CD4-positive, alpha-beta T cell (primary cell): ENCODE results near the gene NRXN3. TPM values are rescaled to one million over a fixed set of nuclear protein-coding genes. Genes with fewer than 3 reads are reported as not detected.

ENCODE experiments used
- ATAC-seq: fragments of 200-7000 bp; cut with Tn5 transposase; one replicate; pipeline ENCODE4 v1.10.0; 2022; ENCODE audit warnings: mild to moderate bottlenecking; ENCODE audit not compliant: poor library complexity
- CTCF ChIA-PET: fragments of 350-600 bp; sonication (Branson Sonifier 250); formaldehyde crosslinking; loops from one replicate; lab custom pipeline; 2021; ENCODE audit warnings: antibody characterized with exemption, inconsistent platforms; lab: Charles Lee
- POLR2A ChIA-PET: fragments of 350-600 bp; sonication (Branson Sonifier 250); formaldehyde crosslinking; loops from one replicate; lab custom pipeline; 2021; ENCODE audit warnings: antibody characterized with exemption, inconsistent platforms; lab: Charles Lee
- DNase-seq, 14 experiments: peaks; one replicate each; pipeline ENCODE4 v3.0.0-alpha.2; 2013 to 2020; ENCODE audit warnings: mixed read lengths in 2 of 14
- H3K27ac ChIP-seq, 2 donors: one replicate each; pipeline versions ENCODE4 v1.5.1 to v1.7.0; 2013; ENCODE audit warnings: low read length in 2 of 2, low read depth in 1 of 2, mild to moderate bottlenecking in 1 of 2
- H3K27me3 ChIP-seq, 2 experiments: 1 replicate in 1 of 2; 2 replicates in 1 of 2; pipeline versions ENCODE4 v1.6.1 to v1.7.0; 2013; ENCODE audit warnings: low read length in 2 of 2, control low read depth in 1 of 2, mild to moderate bottlenecking in 1 of 2, moderate library complexity in 1 of 2; ENCODE audit not compliant: insufficient read depth in 2 of 2, control insufficient read depth in 1 of 2
- H3K36me3 ChIP-seq: one replicate; pipeline ENCODE4 v1.6.1; 2013; ENCODE audit warnings: low read length, control low read depth; ENCODE audit not compliant: insufficient read depth
- H3K4me1 ChIP-seq: one replicate; pipeline ENCODE4 v1.6.1; 2013; ENCODE audit warnings: low read length, control low read depth; ENCODE audit not compliant: insufficient read depth
- H3K4me3 ChIP-seq: one replicate; pipeline ENCODE4 v1.5.1; 2013; ENCODE audit warnings: mild to moderate bottlenecking, low read length, moderate library complexity
- H3K9me3 ChIP-seq, 2 experiments: 1 replicate in 1 of 2; 2 replicates in 1 of 2; pipeline versions ENCODE4 v1.6.1 to v1.7.0; 2013; ENCODE audit warnings: low read length in 2 of 2, mild to moderate bottlenecking in 2 of 2, control low read depth in 1 of 2, moderate library complexity in 1 of 2; ENCODE audit not compliant: control insufficient read depth in 1 of 2, insufficient read depth in 1 of 2
- H3K27ac Mint-ChIP-seq: one replicate; pipeline ENCODE4 v1.8.0; 2020; ENCODE audit warnings: mixed read lengths
- H3K27me3 Mint-ChIP-seq: one replicate; pipeline ENCODE4 v1.8.0; 2021; ENCODE audit warnings: mixed read lengths
- H3K36me3 Mint-ChIP-seq: one replicate; pipeline ENCODE4 v1.8.0; 2021; ENCODE audit warnings: low read depth, mixed read lengths
- H3K4me1 Mint-ChIP-seq: one replicate; pipeline ENCODE4 v1.8.0; 2021; ENCODE audit warnings: low read depth, mixed read lengths
- H3K4me3 Mint-ChIP-seq: one replicate; pipeline ENCODE4 v1.8.0; 2020; ENCODE audit warnings: mild to moderate bottlenecking, mixed read lengths
- H3K9me3 Mint-ChIP-seq: one replicate; pipeline ENCODE4 v1.8.0; 2020; ENCODE audit warnings: mixed read lengths
- intact Hi-C, 2 experiments: fragments of 100-400 bp; cut with DNase I in 1 of 2; cut with micrococcal nuclease in 1 of 2; formaldehyde crosslinking; loops; one replicate each; pipeline versions ENCODE4 v1.15.1 to v1.9.0; 2023 to 2025; cut with DNase I, micrococcal nuclease
- total RNA-seq, 174 experiments: library from RNA in 2 of 174; stranded (reverse) in 2 of 174; gene quantifications; one replicate each; pipeline ENCODE4 v1.2.3 and lab custom pipeline; 2021 to 2026
- TF ChIP-seq, protein P1 (sequence below): fragments of 200-600 bp; IDR thresholded peaks from one replicate; pipeline ENCODE4 v1.8.0; 2022; ENCODE audit warnings: antibody characterized with exemption, mild to moderate bottlenecking

The NRXN3 gene
- total RNA-seq, 2 experiments from 2014 or later = not detected

DNA sequence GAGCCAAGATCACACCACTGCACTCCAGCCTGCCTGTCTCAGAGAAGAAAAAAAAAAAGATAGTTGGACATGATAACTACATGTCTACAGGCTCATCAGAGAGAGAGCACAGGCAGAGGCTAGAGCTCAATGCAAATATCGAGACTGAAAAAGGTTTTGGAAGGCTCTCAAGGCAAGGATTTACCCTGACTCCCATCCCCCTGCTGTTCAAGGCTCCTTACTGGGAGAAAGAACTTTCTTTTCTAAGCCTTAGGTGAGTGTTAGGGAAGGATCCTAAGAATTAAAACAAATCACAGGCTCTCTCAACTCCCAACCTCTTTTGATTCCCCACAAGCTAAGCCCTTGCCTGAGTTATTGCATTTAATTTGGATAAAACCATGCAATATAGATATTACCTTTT lies 1516.0 kb downstream of the NRXN3 start:
- Mint-ChIP-seq H3K27ac (no peak overlapping the region), H3K27me3 (no peaks in the 10 kb centered on the region), H3K9me3 (no peaks in the 10 kb centered on the region), H3K36me3 (no peaks in the 10 kb centered on the region), H3K4me1 (no peaks in the 10 kb centered on the region), H3K4me3 (no peak overlapping the region)
- ATAC-seq = no peak
- H3K27me3 ChIP-seq = no peaks in the 10 kb centered on the region
- no peak for DNase-seq
- intact Hi-C loops = no loop called here
- no peaks in the 10 kb centered on the region for H3K4me1 ChIP-seq
- no peaks in the 10 kb centered on the region for H3K9me3 ChIP-seq
- H3K27ac ChIP-seq = no peak overlapping the region
- TF ChIP-seq, protein P1, sequence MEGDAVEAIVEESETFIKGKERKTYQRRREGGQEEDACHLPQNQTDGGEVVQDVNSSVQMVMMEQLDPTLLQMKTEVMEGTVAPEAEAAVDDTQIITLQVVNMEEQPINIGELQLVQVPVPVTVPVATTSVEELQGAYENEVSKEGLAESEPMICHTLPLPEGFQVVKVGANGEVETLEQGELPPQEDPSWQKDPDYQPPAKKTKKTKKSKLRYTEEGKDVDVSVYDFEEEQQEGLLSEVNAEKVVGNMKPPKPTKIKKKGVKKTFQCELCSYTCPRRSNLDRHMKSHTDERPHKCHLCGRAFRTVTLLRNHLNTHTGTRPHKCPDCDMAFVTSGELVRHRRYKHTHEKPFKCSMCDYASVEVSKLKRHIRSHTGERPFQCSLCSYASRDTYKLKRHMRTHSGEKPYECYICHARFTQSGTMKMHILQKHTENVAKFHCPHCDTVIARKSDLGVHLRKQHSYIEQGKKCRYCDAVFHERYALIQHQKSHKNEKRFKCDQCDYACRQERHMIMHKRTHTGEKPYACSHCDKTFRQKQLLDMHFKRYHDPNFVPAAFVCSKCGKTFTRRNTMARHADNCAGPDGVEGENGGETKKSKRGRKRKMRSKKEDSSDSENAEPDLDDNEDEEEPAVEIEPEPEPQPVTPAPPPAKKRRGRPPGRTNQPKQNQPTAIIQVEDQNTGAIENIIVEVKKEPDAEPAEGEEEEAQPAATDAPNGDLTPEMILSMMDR = no peak
- no peaks in the 10 kb centered on the region for H3K36me3 ChIP-seq
- ChIA-PET POLR2A (no interaction called here), CTCF (no interaction called here)
- H3K4me3 ChIP-seq = no peak overlapping the region

DNA sequence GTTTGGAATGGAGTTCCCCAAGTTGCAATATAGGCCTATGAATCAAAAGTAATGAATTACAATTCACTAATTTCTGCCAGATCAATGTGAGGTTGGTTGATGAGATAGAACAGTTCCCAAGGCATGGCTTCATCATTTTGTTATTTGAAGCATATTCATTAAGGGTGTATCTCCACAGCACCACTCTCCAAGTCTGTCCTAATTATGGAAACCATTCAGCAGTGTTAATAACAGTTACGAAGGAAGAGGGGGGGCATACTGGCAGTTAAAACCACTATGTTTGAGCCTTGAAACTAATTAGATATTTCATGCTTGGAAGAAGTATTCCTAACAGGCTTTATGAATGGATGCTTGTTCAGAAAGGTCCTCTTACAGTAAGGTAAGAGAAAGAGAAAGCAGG lies 1520.8 kb downstream of the NRXN3 start:
- H3K4me1 Mint-ChIP-seq = no peaks in the 10 kb centered on the region
- Histone ChIP-seq H3K36me3 (no peaks in the 10 kb centered on the region), H3K4me1 (no peaks in the 10 kb centered on the region), H3K27me3 (no peaks in the 10 kb centered on the region), H3K9me3 (no peaks in the 10 kb centered on the region), H3K4me3 (no peak overlapping the region), H3K27ac (no peak overlapping the region)
- CTCF ChIA-PET = no interaction called here
- POLR2A ChIA-PET = no interaction called here
- no peak for DNase-seq
- no peaks in the 10 kb centered on the region for H3K27me3 Mint-ChIP-seq
- no peak overlapping the region for H3K4me3 Mint-ChIP-seq
- TF ChIP-seq, protein P1 = no peak
- no peak for ATAC-seq
- H3K36me3 Mint-ChIP-seq = no peaks in the 10 kb centered on the region
- intact Hi-C loops = no loop called here
- no peak overlapping the region for H3K27ac Mint-ChIP-seq
- H3K9me3 Mint-ChIP-seq = no peaks in the 10 kb centered on the region

DNA sequence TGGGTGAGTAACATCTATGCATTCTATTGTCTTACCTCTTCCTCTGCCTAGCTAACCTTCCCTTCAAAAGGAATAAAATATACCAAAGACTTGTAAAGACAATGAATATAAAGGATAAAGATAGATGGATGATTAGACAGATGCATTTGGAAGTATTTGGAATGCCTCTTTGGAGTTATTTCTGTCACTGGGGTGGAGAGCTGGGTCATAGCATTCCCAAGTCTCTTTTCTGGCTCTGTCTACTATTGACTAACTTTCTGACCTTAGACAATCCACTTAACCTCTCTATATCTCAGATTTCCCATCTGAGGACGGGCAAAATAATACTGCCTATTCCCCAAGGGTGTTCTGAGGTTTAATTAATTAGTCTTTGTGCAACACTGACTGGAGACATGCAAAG lies 1523.8 kb downstream of the NRXN3 start:
- Histone ChIP-seq H3K4me3 (no peak overlapping the region), H3K36me3 (no peaks in the 10 kb centered on the region), H3K27ac (no peak overlapping the region), H3K27me3 (no peaks in the 10 kb centered on the region), H3K4me1 (no peaks in the 10 kb centered on the region), H3K9me3 (no peaks in the 10 kb centered on the region)
- POLR2A ChIA-PET = no interaction called here
- ATAC-seq (no peak), DNase-seq (no peak)
- Mint-ChIP-seq H3K4me1 (no peaks in the 10 kb centered on the region), H3K27ac (no peak overlapping the region), H3K36me3 (no peaks in the 10 kb centered on the region), H3K27me3 (no peaks in the 10 kb centered on the region), H3K4me3 (no peak overlapping the region), H3K9me3 (no peaks in the 10 kb centered on the region)
- TF ChIP-seq, protein P1 = no peak
- CTCF ChIA-PET = no interaction called here
- intact Hi-C loops = no loop called here
